NCI-H748 (cell line): ENCODE measurements around the gene G6PC2.
"Not testable (repeated sequence)": the region's sequence is repeated elsewhere in the genome, so short reads cannot be mapped to it uniquely, and the experiment has no call there.

Source experiments
- DNase-seq: peaks from one replicate; lab custom pipeline; 2025; ENCODE audit not compliant: unreplicated experiment; lab: John Stamatoyannopoulos, UW

G6PC2 gene, protein sequence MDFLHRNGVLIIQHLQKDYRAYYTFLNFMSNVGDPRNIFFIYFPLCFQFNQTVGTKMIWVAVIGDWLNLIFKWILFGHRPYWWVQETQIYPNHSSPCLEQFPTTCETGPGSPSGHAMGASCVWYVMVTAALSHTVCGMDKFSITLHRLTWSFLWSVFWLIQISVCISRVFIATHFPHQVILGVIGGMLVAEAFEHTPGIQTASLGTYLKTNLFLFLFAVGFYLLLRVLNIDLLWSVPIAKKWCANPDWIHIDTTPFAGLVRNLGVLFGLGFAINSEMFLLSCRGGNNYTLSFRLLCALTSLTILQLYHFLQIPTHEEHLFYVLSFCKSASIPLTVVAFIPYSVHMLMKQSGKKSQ

DNA sequence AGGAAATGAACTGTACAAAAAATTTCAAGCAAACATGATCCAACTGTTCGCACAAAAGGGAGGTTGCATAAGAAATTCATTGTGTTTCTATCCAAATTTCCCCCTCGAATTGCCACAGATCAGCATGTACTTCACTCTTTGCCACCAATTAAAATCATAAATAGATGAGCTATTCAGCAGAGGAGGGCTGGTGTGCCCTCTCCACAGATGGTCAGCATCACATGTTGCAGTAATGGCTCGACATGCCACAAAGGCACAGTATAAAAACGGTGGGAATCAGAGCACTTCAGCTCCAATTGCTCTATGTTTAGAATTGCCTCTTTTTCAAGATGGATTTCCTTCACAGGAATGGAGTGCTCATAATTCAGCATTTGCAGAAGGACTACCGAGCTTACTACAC, at the start of gene G6PC2:
Gene G6PC2 (plus strand): TSS at position 289 of the 400 bp plus-strand sequence. CDS start 41 bp downstream, at position 330.
- peak; percentile 36 for DNase-seq

DNA sequence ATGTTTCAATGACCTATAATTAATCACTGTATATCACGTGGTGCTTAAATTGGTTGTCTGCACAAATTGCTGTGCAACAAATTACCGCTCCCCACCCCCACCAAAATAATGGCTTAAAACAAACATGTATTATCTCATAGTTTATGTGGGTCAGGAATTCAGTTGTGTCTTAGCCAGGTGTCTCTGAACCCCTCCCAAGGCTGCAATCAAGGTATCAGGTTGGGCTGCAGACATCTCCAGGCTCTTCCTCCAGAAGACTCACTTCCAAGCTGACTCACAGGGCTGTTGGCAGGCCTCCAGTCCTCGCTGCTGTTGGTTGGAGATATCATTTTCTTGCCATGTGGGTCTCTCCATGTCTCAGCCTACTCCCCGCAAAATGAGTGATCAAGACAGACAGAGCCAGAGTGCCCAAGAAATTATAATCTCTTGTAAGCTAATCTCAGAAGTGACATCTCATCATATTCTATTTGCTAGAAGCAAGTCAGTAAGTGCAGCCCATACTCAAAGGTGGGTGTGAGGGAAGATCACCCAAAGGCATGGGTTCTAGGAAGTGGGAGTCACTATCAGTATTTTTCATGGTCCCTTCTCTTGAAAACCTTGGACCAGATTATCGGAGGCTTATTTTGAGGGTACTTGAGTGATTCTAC, 49.3 kb upstream of the G6PC2 start:
- DNase-seq, result peak; percentile 70

DNA sequence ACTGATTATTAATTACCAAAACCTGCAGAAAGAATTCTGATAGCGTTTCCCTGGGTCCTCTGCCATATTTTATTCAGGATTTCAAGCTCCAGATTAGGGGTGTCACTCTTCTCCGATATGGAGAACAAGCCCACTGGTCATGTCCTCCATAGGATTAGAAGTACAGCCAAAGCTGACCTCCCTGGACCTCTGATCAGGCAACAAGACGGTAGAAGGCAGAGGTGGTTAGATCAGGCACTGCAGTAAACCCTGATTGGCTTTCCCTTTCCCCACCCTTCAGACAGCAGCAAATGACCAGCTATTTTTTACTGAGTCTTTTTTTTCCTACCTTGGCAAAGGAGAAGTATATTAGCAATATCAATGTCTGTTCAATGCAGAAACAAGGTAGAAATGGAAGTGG, 48.6 kb upstream of the G6PC2 start:
- DNase-seq, result no peak

DNA sequence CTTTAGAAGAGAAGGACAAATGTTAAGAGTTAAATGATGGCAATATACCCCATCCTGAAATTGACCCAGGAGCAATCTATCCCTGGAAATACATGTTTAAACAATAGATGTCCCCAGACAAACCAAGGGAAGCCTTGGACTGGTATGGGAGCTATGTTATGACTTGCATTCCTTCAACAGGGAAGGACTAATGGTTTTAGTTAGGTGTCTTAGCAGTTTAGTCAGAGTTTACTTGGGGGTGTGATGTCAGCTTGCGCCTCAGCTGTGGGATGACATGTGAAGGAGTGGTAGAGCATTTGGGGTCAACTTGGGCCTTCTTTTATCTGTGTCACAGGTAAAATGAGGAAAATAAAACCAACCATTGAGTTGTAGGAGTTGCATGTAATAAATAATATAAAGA, 47.6 kb upstream of the G6PC2 start:
- no peak for DNase-seq

DNA sequence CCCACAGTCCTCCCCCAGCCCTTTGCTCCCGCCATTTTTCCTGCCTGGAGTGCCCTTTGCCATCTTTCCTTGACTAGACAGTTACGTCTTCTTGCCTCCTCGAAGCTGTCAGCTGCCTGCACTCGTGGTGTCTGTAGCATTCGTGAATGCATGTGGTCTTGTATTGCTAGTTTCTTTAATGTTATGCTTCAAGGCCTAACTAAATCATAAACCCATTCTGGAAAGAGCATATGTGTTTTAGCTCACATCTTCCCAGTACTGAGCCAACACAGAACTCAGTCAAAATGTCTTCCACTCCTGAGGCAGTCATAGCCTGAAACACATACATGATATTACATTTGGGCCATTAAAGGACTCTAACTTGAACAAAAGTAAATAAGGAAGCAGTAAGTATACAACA, 46.4 kb upstream of the G6PC2 start:
- no peak for DNase-seq

DNA sequence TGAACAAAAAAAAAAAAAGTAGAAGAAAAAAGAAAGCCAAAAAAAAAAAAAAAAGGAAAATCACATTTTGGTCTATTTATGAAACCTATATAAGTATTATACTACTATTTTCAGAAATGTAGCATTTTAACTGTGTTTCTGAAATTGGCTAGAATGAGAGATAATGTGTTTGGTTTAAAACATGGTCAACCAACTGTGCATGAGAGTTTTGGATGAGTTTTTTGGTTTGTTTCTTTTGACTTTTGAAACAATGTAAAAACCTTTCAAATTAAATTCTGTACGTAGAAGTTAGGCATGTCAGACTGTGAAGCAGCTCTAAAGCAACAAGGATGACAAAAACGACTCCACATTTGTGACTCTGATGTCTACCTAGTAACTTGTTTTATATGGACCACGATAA, 45.5 kb upstream of the G6PC2 start:
- no peak for DNase-seq

DNA sequence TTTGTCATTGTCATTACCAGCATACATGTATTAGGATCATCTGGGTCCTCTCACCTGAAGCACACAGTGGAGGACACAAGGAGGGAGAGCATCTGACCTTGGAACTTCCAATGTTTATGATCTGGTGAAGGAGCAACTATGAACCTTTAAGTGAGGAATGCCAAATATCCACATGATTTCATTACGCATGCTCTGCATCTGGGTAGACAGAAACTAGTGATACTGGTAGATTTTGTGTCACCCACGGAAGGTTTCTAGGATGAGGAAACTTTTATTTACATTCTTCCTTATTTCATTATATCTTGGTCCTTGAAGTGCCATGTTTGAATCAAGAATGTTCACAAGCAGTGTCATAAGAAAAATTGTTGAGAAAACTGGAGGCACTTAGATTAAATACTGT, 42.9 kb upstream of the G6PC2 start:
- DNase-seq, result no peak

DNA sequence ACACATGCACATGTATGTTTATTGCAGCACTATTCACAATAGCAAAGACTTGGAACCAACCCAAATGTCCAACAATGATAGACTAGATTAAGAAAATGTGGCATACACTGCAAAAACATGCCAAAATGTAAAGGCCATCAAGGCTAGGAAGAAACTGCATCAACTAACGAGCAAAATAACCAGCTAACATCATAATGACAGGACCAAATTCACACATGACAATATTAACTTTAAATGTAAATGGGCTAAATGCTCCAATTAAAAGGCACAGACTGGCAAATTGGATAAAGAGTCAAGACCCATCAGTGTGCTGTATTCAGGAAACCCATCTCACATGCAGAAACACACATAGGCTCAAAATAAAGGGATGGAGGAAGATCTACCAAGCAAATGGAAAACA, 33.9 kb upstream of the G6PC2 start:
- DNase-seq, result not testable (repeated sequence)

DNA sequence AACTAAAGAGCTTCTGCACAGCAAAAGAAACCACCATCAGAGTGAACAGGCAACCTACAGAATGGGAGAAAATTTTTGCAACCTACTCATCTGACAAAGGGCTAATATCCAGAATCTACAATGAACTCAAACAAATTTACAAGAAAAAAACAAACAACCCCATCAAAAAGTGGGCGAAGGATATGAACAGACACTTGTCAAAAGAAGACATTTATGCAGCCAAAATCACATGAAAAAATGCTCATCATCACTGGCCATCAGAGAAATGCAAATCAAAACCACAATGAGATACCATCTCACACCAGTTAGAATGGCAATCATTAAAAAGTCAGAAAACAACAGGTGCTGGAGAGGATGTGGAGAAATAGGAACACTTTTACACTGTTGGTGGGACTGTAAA, 30.7 kb upstream of the G6PC2 start:
- DNase-seq, result not testable (repeated sequence)

DNA sequence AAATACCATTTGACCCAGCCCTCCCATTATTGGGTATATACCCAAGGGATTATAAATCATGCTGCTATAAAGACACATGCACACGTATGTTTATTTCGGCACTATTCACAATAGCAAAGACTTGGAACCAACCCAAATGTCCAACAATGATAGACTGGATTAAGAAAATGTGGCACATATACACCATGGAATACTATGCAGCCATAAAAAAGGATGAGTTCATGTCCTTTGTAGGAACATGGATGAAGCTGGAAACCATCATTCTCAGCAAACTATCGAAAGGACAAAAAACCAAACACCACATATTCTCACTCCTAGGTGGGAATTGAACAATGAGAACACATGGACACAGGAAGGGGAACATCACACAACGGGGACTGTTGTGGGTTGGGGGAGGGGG, 30.3 kb upstream of the G6PC2 start:
- not testable (repeated sequence) for DNase-seq

DNA sequence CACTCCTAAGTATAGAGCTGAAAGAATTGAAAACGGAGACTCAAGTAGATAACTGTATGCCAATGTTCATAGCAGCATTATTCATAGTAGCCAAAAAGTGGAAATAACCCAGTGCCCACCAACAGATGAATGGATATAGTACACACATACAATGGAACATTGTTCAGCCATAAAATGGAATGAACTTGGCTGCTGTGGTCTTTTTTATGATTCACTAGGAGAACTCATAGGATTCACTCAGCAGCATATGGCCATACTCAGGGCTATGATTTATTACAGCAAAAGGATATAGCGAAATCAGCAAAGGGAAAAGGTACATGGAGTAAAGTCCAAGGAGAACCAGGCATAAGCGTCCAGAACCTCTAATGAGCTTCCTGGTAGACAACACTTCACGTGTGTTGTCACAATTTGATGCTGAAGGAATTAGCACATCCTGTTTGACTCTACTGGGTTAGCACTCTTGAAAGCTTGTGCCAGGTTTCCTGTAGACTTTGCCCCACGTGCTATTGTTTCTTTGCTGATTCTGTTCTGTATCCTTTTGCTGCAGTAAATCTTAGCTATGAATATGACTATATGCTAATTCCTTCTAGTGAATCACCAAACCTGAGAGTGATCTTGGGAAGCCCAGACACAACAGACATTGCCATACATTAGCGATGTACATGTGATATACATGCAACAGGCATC, 26.6 kb upstream of the G6PC2 start:
- no peak for DNase-seq

DNA sequence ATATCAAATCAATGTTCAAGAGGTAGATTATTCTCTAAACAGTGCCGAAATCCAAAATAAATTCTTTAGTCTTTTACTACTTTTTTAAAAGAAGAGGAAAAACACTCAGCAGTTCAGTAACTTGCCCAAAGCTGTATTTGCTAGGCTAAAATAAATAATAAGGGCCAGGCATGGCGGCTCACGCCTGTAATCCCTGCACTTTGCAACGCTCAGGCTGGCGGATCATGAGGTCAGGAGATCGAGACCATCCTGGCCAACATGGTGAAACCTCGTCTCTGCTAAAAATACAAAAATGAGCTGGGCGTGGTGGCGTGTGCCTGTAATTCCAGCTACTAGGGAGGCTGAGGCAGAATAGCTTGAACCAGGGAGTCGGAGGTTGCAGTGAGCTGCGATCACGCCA, 18.9 kb upstream of the G6PC2 start:
- not testable (repeated sequence) for DNase-seq

DNA sequence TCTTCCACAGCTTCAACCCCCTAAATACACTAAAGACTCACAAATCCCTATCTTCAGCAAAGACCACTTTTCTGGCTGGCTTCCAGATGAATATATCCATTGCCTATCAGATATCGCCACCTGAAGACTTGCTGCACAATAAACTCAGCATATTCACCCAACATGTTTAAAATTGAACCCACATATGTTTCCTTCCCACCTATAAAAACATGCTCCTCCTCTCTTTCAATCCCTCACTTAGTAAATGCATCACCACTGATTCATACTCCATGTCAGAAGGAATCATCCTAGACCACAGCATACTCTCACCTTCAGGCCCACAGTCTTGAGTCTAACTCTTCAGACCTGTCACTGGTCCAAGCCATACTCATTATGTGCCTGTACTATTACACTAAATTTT, 16.1 kb upstream of the G6PC2 start:
- no peak for DNase-seq

DNA sequence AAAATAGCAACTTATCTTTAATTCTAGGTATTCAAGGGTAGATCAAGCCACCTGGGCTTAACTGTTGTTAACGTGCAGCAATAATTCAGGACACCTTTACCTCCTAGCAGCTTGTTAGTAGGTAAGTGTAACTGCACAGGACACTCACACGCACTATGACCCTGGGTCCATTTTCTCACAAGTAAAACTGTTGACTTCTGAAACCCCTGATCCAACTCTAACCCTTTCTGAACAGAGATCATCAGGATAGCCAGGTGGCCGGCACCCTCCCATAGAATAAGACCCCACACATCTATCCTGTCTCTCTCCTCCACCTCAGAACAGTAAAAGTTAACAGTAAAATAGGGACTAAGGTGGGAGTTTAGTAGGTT, 11.5 kb upstream of the G6PC2 start:
- no peak for DNase-seq

DNA sequence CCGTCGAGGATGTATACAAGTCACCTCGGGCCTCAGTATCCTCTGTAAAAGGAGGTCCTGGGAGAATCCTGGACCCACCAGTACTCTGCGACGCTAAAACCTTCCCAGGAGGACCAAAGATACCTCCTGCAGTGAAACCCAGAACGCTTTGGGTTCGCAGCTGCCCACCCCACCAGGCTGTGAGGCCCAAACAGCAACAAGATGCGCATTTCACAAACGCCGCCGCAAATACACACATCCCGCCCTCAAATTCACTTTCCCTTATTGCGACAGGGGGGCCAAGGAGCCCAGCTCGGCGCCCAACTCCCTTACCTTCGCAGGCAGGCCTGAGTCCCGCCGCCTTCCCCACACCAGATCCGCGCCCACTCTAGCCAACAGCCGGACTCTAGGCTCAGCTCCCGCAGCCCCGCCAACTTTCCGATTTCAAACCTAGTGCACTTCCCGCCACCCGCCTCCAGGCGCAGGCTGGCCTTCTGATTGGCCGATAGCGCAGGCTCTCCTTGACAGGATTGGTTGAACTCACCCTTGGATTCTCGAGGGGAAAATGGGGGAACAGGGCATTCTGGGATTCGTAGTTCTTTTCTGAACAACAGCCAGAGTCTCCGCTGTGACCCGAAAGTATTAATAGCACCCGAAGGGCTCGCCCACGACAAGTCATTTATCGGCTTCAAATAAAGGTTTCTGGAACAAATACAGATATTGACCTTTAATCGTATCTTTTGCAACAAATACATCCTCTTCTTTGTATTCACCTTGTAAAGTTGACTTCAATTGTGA, 10.9 kb upstream of the G6PC2 start, which contains the start of gene SPC25:
Gene SPC25 (minus strand): TSS at position 425 of the 777 bp plus-strand sequence. CDS start 911 bp downstream, outside the sequence.
- peak; percentile 97 for DNase-seq

DNA sequence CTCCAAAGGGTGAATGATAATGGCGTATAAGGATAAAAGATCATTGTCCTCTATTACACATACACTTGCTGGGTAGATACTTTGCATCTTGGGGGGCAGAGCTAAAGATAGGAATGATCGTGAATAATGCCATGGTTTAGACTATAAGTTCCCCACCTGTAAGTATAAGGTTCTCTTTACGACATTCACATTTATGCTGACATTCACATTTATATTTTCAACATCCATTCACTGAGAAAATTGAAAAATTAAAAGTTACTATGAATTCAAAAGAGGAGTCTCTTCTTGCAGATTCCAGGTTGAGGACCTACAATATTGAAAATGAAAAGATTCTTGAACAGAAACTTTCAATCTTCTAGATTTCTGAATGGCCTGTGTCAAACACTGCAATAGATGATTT, 8.8 kb upstream of the G6PC2 start:
- DNase-seq, result no peak

DNA sequence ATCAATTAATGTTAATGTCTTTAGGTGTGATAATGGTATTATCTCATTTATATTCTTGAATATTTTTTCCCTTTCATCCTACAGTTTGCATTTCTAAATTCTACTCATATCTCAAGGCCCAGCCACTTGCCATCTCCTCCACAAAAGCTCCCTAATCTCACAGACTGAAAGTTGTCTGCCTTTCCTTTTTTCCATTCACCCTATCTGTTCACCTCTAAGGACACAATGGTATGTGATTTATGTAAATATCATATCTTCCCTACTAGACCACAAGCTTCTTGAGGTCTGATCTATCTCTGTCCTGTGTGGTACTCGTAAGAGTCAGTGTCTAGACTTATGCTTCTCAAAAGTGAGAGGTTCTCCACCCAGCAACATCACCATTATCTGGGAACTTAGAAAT, 7.0 kb upstream of the G6PC2 start:
- no peak for DNase-seq

DNA sequence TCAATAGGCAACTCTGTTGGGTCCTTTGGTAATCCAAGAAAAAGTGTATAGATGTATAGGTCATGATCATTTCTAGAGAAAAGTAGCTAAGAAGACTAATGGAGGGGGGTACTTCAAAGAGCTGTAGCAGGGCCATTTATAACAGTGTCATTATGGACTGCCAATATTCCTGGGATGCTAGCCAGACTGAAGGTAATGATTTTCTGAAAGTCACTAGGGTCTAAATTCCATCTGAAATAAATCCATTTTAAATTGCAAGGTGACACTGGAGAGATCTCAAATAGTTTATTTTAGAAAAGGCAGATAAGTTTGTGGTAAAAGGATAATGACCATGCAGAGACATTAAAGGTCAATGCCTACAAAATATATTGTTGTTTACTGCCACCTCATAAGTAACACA, 6.4 kb upstream of the G6PC2 start:
- no peak for DNase-seq

DNA sequence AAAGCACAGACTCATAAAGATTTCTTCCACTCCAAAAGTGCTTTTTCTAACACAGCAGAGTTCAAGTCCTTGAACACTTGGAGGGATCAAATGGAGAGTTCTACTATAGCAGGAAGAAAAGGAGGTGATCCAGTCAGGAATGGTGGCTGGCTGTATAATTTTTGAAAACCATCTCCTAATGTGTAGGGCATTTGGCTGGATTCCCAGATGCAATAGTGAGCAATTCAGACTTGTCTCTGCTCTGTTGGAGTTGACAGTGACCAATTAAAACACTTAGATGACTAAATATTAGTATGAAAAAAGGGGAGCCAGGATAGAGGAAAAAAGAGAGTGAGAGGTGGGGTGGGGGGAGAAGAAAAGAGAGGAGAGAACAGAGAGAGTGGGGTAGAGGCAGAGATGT, 5.3 kb upstream of the G6PC2 start:
- DNase-seq, result peak; percentile 19

DNA sequence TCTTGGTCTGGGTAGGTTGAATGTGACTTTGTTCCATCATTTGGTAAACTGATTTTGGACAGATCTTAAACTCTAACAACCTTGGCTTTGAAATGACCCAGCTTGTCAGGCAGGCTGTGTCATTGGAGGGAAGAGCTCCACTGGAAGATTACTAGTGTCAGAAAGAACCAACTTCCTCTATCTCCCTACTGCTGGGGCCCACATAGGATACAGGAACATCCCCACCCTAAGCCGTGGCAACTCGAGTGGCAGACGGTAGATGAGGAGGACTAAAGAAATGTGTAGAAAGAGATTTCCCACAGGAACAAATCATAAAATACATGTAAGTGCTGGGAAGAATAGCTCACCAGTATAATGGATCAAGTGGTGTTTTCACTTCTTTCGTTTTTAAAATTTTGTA, 4.3 kb upstream of the G6PC2 start:
- DNase-seq, result no peak

DNA sequence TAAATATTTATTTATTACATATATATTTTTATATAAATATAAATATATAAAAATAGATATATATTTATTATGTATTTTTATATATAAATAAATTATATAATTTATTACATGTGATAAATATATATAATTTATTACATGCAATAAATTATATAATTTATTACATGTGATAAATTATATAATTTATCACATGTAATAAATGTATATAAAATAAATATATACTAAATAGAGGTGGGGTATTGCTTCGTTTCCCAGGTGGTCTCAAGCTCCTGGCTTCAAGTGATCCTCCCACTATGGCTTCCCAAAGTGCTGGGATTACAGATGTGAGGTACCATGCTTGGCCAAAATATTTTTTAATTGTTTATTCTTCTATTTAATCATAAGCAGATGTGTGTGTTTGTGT, 3.6 kb upstream of the G6PC2 start:
- DNase-seq, result no peak
